ENCODE measurements around the gene MRC2.

- TF ChIP-seq CTCF (IDR thresholded peaks at IDR 0.05) (no peak), EP300 (IDR thresholded peaks at IDR 0.05) (no peak)
These were observed 90.4 kb downstream of the MRC2 start for GRCh38 chr17:62717889-62718288.

Data from tibial nerve (tissue), 4 donors.